Epidermal melanocyte (primary cell): Measurements from ENCODE around the gene CRY2.

Source experiments
- DNase-seq: peaks from one replicate; pipeline ENCODE4 v3.0.0; 2011; ENCODE audit warnings: low spot score; ENCODE audit not compliant: insufficient read length

Gene CRY2

DNA sequence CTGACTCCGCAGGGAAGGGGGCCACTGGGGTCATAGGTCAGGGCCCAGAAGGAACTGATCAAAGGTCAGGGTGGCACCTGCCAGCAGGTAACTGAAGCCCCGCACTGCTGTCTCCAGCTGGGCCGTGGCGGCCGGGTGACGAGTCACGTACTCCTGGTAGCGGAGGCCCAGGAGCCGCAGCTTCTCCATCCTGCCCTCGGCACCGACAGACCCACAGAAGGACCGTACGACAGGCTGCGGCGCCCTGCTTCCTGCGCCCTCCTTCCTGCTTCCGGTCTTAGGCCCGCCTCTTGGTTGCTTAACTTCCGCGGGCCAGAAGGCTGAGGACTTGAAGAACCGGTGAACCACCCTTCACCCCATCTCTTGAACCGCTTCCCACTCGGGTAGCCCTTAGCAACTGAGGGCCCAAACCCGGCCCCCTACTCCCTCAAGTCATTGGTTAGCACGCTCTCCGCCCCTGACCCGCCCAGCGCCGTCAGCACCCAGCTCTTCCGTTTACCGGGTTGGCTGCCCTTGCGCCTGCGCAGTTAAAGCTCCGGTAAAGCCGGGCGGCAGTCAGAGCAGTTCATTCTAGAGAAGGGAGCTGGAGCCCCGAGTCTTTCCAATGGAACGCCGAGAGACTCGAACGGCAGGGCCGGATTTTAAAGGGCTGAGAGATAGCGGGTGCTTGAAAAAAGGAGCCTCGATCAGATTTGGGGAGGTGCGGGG lies 70.5 kb downstream of the CRY2 start, which contains the start of gene PEX16:
TSS of gene PEX16 (minus strand) at position 255 of the 708 bp plus-strand sequence. CDS start at position 189, 66 bp downstream.
- DNase-seq = peak; percentile 99

DNA sequence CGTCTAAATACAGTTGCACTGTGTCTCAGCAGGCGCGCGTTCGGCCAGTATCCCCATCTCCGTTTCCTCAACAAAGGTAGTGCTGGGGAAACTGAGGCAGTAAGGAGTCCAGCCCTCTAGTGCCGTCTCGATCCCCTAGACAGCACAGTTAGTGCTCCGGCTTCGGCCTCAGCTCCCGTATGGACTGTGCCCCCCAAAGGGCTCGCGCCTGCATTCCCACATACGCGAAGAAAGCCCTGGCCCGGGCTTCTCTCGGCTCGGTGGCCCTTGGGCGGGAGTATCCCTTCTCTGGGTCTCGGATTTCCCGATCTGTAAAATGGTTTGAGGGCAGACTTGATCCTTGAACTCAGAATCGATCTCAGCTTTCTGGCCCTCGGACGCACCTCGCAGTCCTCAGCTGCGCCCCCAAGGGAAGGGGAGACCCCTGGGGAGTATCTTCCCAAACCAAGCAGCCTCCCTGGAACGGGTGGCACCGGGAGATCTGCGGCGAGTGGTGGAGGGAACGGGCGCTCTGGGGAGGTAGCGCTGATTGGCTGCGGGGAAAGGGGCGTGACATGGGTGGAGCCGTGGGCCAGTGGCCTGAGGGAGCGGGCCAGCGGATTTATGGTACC lies 71.2 kb downstream of the CRY2 start:
- peak; percentile 97 for DNase-seq

DNA sequence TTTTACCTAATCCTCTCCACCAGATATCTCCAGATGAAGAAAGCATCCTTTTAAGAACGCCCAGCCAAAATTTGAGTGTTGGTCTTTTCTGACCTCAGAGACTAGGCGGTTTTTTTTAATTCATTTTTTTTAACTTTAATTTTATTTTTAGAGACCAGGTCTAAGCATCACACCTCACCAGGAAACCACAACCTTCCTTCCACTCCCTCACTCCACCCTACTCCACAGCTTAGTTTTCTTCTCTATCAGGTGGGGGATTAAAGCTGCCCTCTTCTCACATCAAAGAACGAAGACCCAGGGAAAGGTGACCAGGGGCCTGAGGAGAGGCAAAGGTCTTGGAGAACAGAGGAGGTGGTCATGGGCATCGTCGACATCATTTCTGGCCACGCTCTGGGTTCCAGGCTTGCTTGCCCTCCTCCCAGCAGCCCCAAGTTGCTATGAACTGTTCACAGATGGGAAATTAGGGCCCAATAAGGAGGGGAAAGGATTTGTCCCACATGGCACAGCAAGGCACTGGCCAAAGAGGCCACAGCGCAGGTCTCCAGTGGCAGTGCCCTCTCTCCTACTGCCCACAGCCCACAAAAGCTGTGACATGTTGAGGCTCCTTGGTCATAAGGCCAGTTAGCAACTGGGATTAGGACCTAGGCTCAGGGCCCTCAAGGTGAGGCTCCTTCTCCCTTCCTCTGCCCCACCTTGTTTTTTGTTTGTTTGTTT lies 71.8 kb downstream of the CRY2 start:
- DNase-seq = no peak

DNA sequence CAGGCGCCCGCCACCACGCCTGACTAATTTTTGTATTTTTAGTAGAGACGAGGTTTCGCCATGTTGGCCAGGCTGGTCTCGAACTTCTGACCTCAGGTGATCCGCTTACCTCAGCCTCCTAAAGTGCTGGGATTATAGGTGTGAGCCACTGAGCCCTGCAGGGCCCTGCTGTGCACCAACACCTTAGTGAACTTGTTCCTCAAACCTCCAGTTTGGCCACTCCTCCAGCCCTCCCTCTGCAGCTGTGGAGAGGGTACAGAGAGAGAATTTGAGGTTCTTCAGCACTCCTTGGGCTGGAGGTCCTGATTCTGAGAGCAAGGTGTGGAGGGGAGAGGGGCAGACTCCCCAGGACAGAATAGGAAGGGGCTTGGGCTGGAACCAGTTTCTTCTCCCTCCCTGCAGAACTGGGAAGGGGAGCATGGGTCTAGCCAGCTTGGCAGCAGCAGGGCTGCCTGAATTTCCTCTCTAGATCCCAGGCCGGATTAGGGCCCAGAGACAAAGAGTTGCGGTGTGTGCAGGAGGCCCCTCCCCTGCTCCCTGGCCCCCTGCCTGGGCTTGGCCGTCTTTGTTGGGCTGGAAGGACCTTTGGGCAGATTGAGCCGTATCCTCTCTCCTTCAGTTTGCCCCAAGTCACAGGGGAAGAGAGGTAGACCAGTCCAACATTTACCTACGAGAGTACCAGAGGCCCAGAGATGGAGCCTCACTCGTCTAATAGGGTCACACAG lies 72.7 kb downstream of the CRY2 start:
- no peak for DNase-seq

DNA sequence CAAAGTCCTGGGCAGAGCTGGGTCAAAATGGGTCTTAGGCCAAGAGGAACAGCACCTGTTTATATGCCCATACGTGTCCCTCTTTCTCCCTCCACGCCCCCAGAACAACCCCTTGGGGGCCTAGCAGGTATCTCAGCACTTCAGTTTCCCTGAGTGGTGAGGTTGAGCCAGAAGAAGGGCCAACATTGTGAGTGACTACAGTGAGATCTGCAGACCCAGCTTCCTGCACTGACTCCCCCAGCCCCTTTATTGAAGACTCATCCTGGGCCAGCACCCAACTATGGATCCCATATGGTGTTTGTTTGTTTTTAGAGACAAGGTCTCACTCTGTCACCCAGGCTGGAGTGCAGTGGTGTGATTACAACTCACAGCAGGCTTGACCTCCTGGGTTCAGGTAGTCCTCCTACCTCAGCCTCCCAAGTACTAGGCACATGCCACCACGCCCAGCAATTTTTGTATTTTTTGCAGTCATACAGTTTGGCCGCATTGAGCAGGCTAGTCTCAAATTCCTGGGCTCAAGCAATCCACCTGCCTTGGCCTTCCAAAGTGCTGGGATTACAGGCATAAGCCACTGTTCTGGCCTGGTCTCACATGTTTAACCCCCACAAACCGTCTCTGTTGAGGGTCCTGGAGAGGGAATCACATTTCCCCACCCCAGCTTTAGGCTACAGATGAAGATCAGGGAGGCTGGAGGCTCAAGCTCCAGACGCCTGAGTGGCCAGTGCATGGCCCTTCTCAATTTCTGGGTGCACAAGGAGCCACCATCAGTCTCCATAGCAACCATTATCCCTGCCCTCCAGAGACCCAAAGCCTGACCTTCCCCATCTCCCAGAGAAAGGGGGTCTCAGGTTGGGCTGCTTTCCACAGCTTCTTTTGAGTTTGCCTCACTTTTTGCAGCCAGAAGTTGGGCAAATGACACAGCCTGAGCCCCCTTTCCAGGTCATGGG lies 73.5 kb downstream of the CRY2 start:
- DNase-seq = no peak

DNA sequence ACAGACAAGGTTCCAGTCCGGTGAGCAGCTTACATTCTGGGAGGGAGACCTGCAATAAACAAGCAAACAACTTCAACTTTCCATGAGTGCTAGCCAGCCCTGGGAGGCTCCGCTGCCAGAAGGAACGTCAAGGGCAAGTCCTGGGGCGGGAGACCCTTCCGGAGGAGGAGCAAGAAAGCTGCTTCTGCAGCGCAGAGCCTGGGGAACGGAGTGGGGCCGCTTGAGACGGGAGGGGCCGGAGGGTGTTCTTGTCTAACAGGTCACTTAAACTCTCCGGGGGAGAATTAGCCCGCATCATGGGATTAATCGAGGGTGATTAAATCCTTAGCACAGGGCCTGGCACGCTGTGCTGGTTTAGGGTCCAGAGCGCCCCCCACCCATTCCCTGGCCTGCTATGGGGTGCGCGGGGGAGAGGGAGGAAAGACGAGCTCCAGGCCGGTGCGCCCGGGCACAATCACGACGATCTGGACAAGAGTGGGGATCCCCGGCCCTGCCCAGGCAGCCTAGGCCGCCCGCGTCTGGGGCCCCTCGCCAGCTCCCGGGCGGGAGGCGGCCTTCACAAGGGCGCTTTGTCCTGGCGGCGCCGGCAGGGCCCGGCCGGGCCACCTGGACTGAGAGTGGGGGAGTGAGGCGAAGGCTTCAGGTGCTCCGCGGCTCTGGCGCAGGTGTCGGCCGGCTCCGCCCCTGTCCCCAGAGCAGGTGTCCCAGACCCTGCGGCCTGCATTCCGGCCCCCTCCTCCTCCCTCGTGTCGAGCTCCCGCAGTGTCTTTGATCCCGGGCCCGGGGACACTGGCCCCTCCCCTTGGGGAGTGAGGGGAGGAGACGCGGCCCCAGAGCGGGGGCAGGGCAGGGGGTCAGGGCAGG lies 74.5 kb downstream of the CRY2 start:
- DNase-seq = no peak

DNA sequence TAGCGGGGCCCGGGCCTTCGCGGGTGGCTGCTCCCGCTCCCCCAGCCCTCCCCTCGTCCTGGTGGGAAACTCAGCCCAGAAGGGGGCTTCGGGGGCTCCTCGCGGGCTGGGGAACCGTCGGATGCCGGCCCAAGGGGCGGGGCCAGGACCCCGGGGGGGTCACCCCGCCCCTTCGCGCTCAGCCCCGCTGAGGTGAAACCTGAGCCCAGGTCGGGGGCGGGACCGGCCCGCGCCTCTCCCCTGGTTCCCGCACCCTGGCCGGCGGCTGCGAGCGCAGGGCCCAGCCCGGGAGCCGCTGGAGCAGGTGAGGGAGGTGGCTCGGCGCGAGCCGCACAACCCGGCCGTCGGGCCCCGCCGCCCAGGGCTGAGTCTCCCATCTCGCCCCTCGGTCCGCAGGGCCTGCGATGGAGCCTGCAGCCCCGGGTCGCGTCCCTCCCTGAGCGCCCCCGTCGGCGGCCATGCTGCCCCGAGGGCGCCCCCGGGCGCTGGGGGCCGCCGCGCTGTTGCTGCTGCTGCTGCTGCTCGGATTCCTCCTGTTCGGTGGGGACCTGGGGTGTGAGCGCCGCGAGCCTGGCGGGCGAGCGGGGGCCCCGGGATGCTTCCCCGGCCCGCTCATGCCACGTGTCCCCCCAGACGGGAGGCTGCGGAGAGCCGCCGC lies 75.3 kb downstream of the CRY2 start, which contains the start of gene LARGE2:
TSS of gene LARGE2 (plus strand) at position 232 of the 658 bp plus-strand sequence. CDS start at position 459, 227 bp downstream.
- no peak for DNase-seq

DNA sequence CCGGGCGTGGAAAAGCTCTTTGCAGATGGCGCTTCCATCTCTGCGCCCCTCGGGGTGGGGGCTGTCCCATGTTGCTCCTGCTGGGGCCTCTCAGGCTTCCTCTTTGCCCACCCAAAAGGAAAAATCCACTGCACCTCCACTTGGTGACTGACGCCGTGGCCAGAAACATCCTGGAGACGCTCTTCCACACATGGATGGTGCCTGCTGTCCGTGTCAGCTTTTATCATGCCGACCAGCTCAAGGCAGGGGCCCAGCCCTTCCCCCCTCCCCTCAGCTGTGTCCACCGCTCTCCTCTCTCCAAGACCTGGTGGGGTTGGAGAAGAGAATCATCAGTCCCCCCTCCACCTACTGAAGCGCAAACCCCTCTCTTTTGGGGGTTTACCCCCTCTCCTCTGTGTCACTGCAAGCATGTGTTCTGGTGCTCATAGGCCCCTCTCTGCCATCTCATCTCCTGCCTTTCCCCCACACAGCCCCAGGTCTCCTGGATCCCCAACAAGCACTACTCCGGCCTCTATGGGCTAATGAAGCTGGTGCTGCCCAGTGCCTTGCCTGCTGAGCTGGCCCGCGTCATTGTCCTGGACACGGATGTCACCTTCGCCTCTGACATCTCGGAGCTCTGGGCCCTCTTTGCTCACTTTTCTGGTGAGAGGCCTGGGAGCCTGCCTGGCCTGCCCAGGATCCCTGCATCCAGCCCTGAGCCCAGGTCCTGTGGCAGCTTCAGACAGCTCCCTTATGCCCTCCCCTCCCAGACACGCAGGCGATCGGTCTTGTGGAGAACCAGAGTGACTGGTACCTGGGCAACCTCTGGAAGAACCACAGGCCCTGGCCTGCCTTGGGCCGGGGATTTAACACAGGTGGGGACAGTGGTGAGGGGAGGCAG lies 77.0 kb downstream of the CRY2 start:
- DNase-seq = no peak

DNA sequence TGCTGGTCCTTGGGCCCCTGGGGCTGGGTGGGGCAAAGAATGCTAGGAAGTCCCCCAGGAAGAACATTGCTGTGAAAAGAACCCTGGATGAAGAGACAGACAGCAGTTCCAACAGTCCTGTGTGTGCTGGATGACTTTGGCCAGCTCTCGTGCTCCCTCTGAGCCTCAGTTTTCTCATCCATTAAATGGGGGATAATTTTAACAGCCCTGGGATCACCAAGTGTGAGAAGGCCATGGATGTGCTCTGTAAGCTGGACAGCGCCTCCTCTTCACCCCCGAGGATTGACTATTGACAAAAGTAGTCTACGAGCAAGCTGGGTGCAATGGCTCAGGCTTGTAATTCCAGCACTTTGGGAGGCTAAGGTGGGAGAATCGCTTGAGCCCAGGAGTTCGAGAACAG lies 77.7 kb downstream of the CRY2 start:
- DNase-seq = no peak

DNA sequence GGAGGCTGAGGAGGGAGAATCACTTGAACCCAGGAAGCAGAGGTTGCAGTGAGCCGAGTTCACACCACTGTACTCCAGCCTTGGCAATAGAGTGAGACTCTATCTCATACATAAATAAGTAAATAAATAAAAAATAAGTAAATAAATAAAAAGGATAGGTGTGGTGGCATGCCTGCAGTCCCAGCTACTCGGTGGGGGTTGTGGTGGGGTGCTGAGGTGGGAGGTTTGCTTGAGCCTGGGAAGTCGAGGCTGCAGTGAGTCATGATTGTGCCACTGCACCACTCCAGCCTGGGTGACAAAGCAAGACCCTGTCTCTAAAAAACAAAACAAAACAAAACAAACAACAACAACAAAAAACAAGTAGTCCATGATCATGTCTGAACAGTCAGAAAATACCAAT lies 78.3 kb downstream of the CRY2 start:
- no peak for DNase-seq

DNA sequence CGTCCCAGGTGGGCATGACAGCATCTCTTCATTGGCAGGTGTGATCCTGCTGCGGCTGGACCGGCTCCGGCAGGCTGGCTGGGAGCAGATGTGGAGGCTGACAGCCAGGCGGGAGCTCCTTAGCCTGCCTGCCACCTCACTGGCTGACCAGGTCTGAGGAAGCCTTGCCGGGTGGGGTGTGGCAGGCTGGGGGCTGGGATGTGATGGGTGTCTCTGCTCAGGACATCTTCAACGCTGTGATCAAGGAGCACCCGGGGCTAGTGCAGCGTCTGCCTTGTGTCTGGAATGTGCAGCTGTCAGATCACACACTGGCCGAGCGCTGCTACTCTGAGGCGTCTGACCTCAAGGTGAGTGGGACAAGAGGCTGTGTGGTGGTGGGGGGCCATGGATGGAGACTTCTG lies 78.7 kb downstream of the CRY2 start:
- no peak for DNase-seq

DNA sequence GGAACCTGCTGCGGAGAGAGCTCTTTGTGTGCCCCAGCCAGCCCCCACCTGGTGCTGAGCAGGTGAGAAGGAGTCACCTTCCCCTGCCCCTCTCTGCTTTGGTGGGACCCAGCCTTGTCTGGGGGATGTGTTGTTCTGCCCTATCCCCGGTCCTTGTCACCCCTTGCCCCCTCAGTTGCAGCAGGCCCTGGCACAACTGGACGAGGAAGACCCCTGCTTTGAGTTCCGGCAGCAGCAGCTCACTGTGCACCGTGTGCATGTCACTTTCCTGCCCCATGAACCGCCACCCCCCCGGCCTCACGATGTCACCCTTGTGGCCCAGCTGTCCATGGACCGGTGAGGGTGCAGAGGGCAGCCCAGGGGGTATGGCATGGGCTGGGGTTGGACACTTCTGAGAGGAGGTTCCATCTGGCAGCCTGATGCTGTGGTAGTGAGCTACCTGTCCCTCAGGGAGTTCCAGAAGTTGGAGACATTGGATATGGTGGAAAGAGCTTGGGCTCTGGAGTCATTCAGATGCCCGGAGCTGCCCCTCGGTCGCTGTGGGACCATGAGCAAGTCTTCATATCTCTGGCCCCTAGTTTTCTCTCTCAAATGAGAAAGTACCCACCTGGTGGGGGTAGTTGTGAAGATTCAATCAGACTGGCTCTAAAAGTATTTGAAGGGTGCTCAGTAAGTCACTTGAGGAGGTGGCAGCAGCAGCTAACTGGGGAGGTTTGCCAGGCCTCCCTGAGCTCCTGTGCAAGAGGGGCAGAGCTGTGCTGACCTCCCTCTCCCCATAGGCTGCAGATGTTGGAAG lies 79.5 kb downstream of the CRY2 start:
- no peak for DNase-seq

DNA sequence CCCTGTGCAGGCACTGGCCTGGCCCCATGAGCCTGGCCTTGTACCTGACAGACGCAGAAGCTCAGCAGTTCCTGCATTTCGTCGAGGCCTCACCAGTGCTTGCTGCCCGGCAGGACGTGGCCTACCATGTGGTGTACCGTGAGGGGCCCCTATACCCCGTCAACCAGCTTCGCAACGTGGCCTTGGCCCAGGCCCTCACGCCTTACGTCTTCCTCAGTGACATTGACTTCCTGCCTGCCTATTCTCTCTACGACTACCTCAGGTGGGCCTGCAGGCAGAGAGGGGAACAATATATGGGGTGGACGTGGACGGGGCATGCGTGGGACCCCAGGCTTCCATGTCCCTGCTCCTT lies 80.0 kb downstream of the CRY2 start:
- DNase-seq = no peak

DNA sequence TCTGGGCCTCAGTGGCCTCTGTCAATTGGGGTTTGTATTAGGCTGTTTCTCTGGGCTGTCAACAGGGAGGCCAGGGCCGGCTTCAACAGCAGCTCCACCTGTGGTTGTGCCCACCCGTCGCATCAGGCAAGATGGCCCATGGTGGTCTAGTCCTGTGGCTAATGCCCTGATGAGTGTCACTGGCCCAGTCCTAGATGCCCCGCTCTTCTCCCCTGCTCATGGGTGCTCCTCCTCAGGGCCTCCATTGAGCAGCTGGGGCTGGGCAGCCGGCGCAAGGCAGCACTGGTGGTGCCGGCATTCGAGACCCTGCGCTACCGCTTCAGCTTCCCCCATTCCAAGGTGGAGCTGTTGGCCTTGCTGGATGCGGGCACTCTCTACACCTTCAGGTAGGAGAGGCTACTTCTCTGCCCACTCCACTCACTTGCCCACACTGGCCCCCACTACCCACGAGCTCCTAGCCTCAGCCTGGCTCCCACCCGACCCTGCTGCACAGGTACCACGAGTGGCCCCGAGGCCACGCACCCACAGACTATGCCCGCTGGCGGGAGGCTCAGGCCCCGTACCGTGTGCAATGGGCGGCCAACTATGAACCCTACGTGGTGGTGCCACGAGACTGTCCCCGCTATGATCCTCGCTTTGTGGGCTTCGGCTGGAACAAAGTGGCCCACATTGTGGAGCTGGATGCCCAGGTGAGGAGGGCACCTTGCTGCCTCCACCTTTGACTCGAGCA lies 80.6 kb downstream of the CRY2 start:
- DNase-seq = no peak

DNA sequence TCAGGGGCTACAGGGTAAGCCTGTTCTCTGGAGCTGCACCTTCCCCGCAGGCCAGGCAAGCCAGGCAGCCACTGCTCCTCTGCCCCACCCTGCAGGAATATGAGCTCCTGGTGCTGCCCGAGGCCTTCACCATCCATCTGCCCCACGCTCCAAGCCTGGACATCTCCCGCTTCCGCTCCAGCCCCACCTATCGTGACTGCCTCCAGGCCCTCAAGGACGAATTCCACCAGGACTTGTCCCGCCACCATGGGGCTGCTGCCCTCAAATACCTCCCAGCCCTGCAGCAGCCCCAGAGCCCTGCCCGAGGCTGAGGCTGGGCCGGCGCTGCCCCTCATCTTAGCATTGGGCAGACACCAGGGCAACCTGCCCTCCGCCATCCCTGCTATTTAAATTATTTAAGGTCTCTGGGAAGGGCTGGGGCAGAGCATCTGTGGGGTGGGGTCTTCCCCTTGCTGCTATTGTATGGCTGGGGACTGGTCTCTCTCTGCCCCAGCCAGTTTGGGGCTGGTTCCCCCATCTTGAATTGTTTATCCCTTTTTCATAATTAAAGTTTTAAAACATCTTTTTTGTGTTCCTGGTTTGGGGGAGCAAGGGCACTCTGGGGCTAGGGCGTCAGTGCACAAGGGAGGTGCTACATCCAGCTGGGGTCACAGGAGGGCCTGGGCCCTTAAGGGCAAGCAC lies 81.4 kb downstream of the CRY2 start:
- no peak for DNase-seq

DNA sequence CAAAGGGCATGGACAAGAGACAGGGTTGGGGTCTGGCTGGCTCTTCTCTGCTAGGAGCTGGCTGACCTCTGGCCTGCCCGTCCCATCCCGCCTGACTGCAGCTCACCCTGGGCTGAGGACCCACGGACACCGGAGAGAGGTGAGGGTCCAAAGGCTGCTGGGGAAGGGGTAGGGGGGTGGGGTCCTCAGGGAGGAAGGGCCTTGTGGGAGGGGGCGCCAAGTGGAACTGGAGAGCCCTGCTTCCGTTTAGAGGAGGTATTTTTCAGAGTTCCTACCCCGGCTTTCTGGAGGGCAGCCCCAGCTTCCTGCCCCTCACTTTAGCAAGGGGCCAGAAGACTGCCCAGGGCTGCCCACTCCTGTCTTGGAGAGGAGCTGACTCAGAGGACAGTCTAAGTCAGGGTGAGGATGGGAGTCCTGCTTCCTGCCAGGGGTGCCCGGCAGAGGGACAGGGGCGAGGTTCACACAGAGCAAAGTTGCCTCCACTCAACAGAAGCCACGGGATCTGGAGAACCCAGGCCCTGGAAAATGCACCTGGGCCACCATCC lies 82.3 kb downstream of the CRY2 start:
- no peak for DNase-seq
